Measurements from ENCODE around the gene FAM117B. TPM values are rescaled to one million over a fixed set of nuclear protein-coding genes. Genes with fewer than 3 reads are reported as not detected.

Gene FAM117B
- total RNA-seq, 1 experiment from 2014 or later, result 8.0 TPM

- H3K27ac ChIP-seq (ENCODE audit: low read length), result no peak overlapping the region
- no peaks in the 10 kb centered on the region for H3K27me3 ChIP-seq (ENCODE audit: low read length)
- H3K4me3 ChIP-seq (ENCODE audit: low read length), result no peak overlapping the region
- H3K9me2 ChIP-seq (replicated peaks; ENCODE audit: insufficient read depth, low read length), result no peaks in the 10 kb centered on the region
- no peaks in the 10 kb centered on the region for H3K36me3 ChIP-seq (ENCODE audit: insufficient read depth, low read length)
- no peak overlapping the region for H2AFZ ChIP-seq (ENCODE audit: low read length)
- DNase-seq, result no peak
- no peak overlapping the region for H3K9ac ChIP-seq (ENCODE audit: low read length)
- H3K4me1 ChIP-seq (ENCODE audit: low read length), result no peaks in the 10 kb centered on the region
- H3K4me2 ChIP-seq (ENCODE audit: low read depth, low read length, poor library complexity, severe bottlenecking), result no peak overlapping the region
- no peaks in the 10 kb centered on the region for H3K9me3 ChIP-seq (ENCODE audit: low read length)
- H4K20me1 ChIP-seq (ENCODE audit: insufficient read depth, low read depth, low read length), result no peaks in the 10 kb centered on the region
- no peaks in the 10 kb centered on the region for H3K79me2 ChIP-seq (ENCODE audit: low read length)
These were observed 123.4 kb downstream of the FAM117B start for GRCh38 chr2:202758128-202758527.

- Histone ChIP-seq H3K9me2 (replicated peaks; ENCODE audit: insufficient read depth, low read length) (no peaks in the 10 kb centered on the region), H3K36me3 (ENCODE audit: insufficient read depth, low read length) (no peaks in the 10 kb centered on the region), H3K9me3 (ENCODE audit: low read length) (no peaks in the 10 kb centered on the region), H3K27ac (ENCODE audit: low read length) (no peak overlapping the region), H3K4me3 (ENCODE audit: low read length) (no peak overlapping the region), H3K9ac (ENCODE audit: low read length) (no peak overlapping the region), H3K4me1 (ENCODE audit: low read length) (no peaks in the 10 kb centered on the region), H4K20me1 (ENCODE audit: insufficient read depth, low read depth, low read length) (no peaks in the 10 kb centered on the region), H3K27me3 (ENCODE audit: low read length) (no peaks in the 10 kb centered on the region), H2AFZ (ENCODE audit: low read length) (no peak overlapping the region), H3K79me2 (ENCODE audit: low read length) (no peaks in the 10 kb centered on the region), H3K4me2 (ENCODE audit: low read depth, low read length, poor library complexity, severe bottlenecking) (no peak overlapping the region)
- no peak for DNase-seq
These were observed 123.8 kb downstream of the FAM117B start for GRCh38 chr2:202758604-202759003.

GRCh38 chr2:202760848-202761247, 126.1 kb downstream of the FAM117B start:
- no peak overlapping the region for H3K4me2 ChIP-seq (ENCODE audit: low read depth, low read length, poor library complexity, severe bottlenecking)
- H3K4me1 ChIP-seq (ENCODE audit: low read length), result no peaks in the 10 kb centered on the region
- no peak for DNase-seq
- no peaks in the 10 kb centered on the region for H3K9me2 ChIP-seq (replicated peaks; ENCODE audit: insufficient read depth, low read length)
- H3K9ac ChIP-seq (ENCODE audit: low read length), result no peak overlapping the region
- H3K4me3 ChIP-seq (ENCODE audit: low read length), result no peak overlapping the region
- no peaks in the 10 kb centered on the region for H3K27me3 ChIP-seq (ENCODE audit: low read length)
- H3K79me2 ChIP-seq (ENCODE audit: low read length), result no peaks in the 10 kb centered on the region
- H3K27ac ChIP-seq (ENCODE audit: low read length), result no peak overlapping the region
- no peaks in the 10 kb centered on the region for H3K36me3 ChIP-seq (ENCODE audit: insufficient read depth, low read length)
- no peaks in the 10 kb centered on the region for H3K9me3 ChIP-seq (ENCODE audit: low read length)
- H4K20me1 ChIP-seq (ENCODE audit: insufficient read depth, low read depth, low read length), result no peaks in the 10 kb centered on the region
- H2AFZ ChIP-seq (ENCODE audit: low read length), result no peak overlapping the region

DNA sequence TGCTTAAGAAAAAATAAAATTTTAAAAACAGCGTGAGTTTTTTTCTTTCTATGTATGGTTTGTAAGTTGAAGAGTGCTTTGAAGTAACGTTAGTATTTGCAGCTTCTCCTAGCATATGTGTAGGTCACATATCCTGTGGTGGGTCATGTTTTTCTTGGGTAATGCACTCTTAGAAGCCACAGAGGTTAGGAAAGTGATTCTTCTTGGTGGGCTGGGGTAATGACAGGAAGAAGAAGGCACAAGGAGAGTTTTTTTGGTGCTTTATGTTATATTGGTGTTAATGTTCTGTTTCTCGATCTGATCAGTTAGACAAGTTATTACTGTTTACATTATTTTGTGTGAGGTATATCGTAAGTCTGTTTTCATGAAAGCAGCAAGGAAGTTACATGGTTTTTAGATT, 127.8 kb downstream of the FAM117B start:
- no peaks in the 10 kb centered on the region for H3K27me3 ChIP-seq (ENCODE audit: low read length)
- H3K79me2 ChIP-seq (ENCODE audit: low read length), result no peaks in the 10 kb centered on the region
- H3K4me3 ChIP-seq (ENCODE audit: low read length), result no peak overlapping the region
- no peak overlapping the region for H3K27ac ChIP-seq (ENCODE audit: low read length)
- no peaks in the 10 kb centered on the region for H3K9me3 ChIP-seq (ENCODE audit: low read length)
- no peaks in the 10 kb centered on the region for H4K20me1 ChIP-seq (ENCODE audit: insufficient read depth, low read depth, low read length)
- H2AFZ ChIP-seq (ENCODE audit: low read length), result no peak overlapping the region
- H3K4me2 ChIP-seq (ENCODE audit: low read depth, low read length, poor library complexity, severe bottlenecking), result no peak overlapping the region
- H3K9me2 ChIP-seq (replicated peaks; ENCODE audit: insufficient read depth, low read length), result no peaks in the 10 kb centered on the region
- H3K9ac ChIP-seq (ENCODE audit: low read length), result no peak overlapping the region
- DNase-seq, result no peak
- H3K36me3 ChIP-seq (ENCODE audit: insufficient read depth, low read length), result no peaks in the 10 kb centered on the region
- no peaks in the 10 kb centered on the region for H3K4me1 ChIP-seq (ENCODE audit: low read length)

DNA sequence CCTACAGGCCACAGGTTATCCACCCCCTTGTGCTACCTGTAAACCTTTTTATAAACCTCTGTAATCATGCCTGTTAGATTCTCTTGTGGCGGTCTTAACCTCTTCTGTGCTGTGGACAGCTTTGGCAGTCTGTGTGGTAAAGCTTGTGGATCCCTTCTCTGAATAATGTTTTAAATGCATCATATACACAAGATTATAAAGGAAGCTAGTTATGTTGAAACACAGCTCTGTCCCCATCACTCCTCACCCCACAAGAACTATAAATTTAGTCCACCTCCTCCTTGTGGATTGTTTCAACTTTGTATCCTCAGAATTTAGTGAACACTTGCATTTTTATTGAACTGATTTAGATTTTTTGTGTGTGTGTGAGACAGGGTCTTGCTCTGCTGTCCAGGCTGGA, 129.1 kb downstream of the FAM117B start:
- Histone ChIP-seq H2AFZ (ENCODE audit: low read length) (no peak overlapping the region), H3K27me3 (ENCODE audit: low read length) (no peaks in the 10 kb centered on the region), H3K9me3 (ENCODE audit: low read length) (no peaks in the 10 kb centered on the region), H3K4me1 (ENCODE audit: low read length) (no peaks in the 10 kb centered on the region), H3K4me2 (ENCODE audit: low read depth, low read length, poor library complexity, severe bottlenecking) (no peak overlapping the region), H4K20me1 (ENCODE audit: insufficient read depth, low read depth, low read length) (no peaks in the 10 kb centered on the region), H3K27ac (ENCODE audit: low read length) (no peak overlapping the region), H3K36me3 (ENCODE audit: insufficient read depth, low read length) (no peaks in the 10 kb centered on the region), H3K4me3 (ENCODE audit: low read length) (no peak overlapping the region), H3K9me2 (replicated peaks; ENCODE audit: insufficient read depth, low read length) (no peaks in the 10 kb centered on the region), H3K79me2 (ENCODE audit: low read length) (no peaks in the 10 kb centered on the region), H3K9ac (ENCODE audit: low read length) (no peak overlapping the region)
- DNase-seq, result no peak

GRCh38 chr2:202764991-202765390, 130.2 kb downstream of the FAM117B start:
- no peaks in the 10 kb centered on the region for H3K9me3 ChIP-seq (ENCODE audit: low read length)
- H3K27ac ChIP-seq (ENCODE audit: low read length), result no peak overlapping the region
- no peaks in the 10 kb centered on the region for H3K9me2 ChIP-seq (replicated peaks; ENCODE audit: insufficient read depth, low read length)
- no peaks in the 10 kb centered on the region for H3K4me1 ChIP-seq (ENCODE audit: low read length)
- no peaks in the 10 kb centered on the region for H3K36me3 ChIP-seq (ENCODE audit: insufficient read depth, low read length)
- H3K9ac ChIP-seq (ENCODE audit: low read length), result no peak overlapping the region
- H3K79me2 ChIP-seq (ENCODE audit: low read length), result no peaks in the 10 kb centered on the region
- H4K20me1 ChIP-seq (ENCODE audit: insufficient read depth, low read depth, low read length), result no peaks in the 10 kb centered on the region
- DNase-seq, result no peak
- no peak overlapping the region for H3K4me3 ChIP-seq (ENCODE audit: low read length)
- H3K27me3 ChIP-seq (ENCODE audit: low read length), result no peaks in the 10 kb centered on the region
- no peak overlapping the region for H3K4me2 ChIP-seq (ENCODE audit: low read depth, low read length, poor library complexity, severe bottlenecking)
- H2AFZ ChIP-seq (ENCODE audit: low read length), result no peak overlapping the region

DNA sequence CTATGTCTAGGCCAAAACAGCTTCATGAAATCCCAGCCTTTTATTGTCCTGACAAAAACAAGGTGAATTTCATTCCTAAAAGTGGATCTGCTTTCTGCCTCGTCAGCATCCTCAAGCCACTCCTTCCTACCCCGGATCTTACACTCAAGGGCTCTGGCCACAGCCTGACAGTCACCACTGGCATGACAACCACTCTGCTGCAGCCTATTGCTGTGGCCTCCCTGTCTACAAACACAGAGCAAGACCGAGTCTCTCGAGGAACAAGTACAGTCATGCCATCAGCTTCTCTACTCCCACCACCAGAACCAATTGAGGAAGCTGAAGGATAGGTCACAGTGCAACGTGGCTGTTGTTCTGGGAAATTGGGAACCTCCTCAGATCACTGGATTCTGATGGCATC, 130.7 kb downstream of the FAM117B start:
- Histone ChIP-seq H3K4me3 (ENCODE audit: low read length) (no peak overlapping the region), H3K27me3 (ENCODE audit: low read length) (no peaks in the 10 kb centered on the region), H2AFZ (ENCODE audit: low read length) (no peak overlapping the region), H4K20me1 (ENCODE audit: insufficient read depth, low read depth, low read length) (no peaks in the 10 kb centered on the region), H3K9me2 (replicated peaks; ENCODE audit: insufficient read depth, low read length) (no peaks in the 10 kb centered on the region), H3K36me3 (ENCODE audit: insufficient read depth, low read length) (no peaks in the 10 kb centered on the region), H3K9me3 (ENCODE audit: low read length) (no peaks in the 10 kb centered on the region), H3K27ac (ENCODE audit: low read length) (no peak overlapping the region), H3K79me2 (ENCODE audit: low read length) (no peaks in the 10 kb centered on the region), H3K9ac (ENCODE audit: low read length) (no peak overlapping the region), H3K4me2 (ENCODE audit: low read depth, low read length, poor library complexity, severe bottlenecking) (no peak overlapping the region), H3K4me1 (ENCODE audit: low read length) (no peaks in the 10 kb centered on the region)
- no peak for DNase-seq

GRCh38 chr2:202768273-202768672, 133.5 kb downstream of the FAM117B start:
- H3K9ac ChIP-seq (ENCODE audit: low read length), result no peak overlapping the region
- no peak for DNase-seq
- H3K36me3 ChIP-seq (ENCODE audit: insufficient read depth, low read length), result no peaks in the 10 kb centered on the region
- no peaks in the 10 kb centered on the region for H3K9me2 ChIP-seq (replicated peaks; ENCODE audit: insufficient read depth, low read length)
- H3K27ac ChIP-seq (ENCODE audit: low read length), result no peak overlapping the region
- H3K4me1 ChIP-seq (ENCODE audit: low read length), result no peaks in the 10 kb centered on the region
- no peaks in the 10 kb centered on the region for H3K9me3 ChIP-seq (ENCODE audit: low read length)
- H3K4me3 ChIP-seq (ENCODE audit: low read length), result no peak overlapping the region
- no peak overlapping the region for H3K4me2 ChIP-seq (ENCODE audit: low read depth, low read length, poor library complexity, severe bottlenecking)
- H4K20me1 ChIP-seq (ENCODE audit: insufficient read depth, low read depth, low read length), result no peaks in the 10 kb centered on the region
- no peaks in the 10 kb centered on the region for H3K27me3 ChIP-seq (ENCODE audit: low read length)
- no peaks in the 10 kb centered on the region for H3K79me2 ChIP-seq (ENCODE audit: low read length)
- no peak overlapping the region for H2AFZ ChIP-seq (ENCODE audit: low read length)

DNA sequence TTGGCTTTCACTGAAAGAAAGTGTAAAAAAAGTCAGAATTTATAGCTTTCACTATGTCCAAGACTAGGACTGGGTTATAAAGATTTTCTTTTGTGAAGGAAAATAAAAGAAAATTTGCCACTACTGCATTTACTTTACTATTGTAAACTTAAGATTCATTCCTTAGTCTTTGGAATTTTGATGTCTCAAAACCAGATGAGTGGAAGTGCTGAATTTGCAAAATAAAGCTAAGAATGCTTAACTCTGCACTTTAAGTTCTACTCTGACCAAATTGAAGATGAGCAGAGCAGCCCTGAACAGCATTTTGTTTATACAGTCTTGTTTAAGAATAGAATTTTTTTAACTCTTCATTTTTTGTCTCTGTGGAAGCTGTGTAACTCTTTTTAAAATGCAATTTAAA, 134.4 kb downstream of the FAM117B start:
- no peaks in the 10 kb centered on the region for H3K4me1 ChIP-seq (ENCODE audit: low read length)
- no peak overlapping the region for H2AFZ ChIP-seq (ENCODE audit: low read length)
- DNase-seq, result no peak

More for the DNA sequence above, 134.4 kb downstream of the FAM117B start:
- H3K36me3 ChIP-seq (ENCODE audit: insufficient read depth, low read length), result no peaks in the 10 kb centered on the region
- H4K20me1 ChIP-seq (ENCODE audit: insufficient read depth, low read depth, low read length), result no peaks in the 10 kb centered on the region
- no peaks in the 10 kb centered on the region for H3K9me3 ChIP-seq (ENCODE audit: low read length)
- no peak overlapping the region for H3K4me2 ChIP-seq (ENCODE audit: low read depth, low read length, poor library complexity, severe bottlenecking)
- H3K9me2 ChIP-seq (replicated peaks; ENCODE audit: insufficient read depth, low read length), result no peaks in the 10 kb centered on the region
- H3K79me2 ChIP-seq (ENCODE audit: low read length), result no peaks in the 10 kb centered on the region
- no peak overlapping the region for H3K9ac ChIP-seq (ENCODE audit: low read length)
- no peak overlapping the region for H3K4me3 ChIP-seq (ENCODE audit: low read length)
- no peak overlapping the region for H3K27ac ChIP-seq (ENCODE audit: low read length)
- H3K27me3 ChIP-seq (ENCODE audit: low read length), result no peaks in the 10 kb centered on the region
